Effector CD4-positive, alpha-beta T cell (primary cell): ENCODE results near the gene CERS6.

ENCODE experiments used
- DNase-seq: peaks from one replicate; pipeline ENCODE4 v3.0.0-alpha.2; 2020

Gene CERS6

DNA sequence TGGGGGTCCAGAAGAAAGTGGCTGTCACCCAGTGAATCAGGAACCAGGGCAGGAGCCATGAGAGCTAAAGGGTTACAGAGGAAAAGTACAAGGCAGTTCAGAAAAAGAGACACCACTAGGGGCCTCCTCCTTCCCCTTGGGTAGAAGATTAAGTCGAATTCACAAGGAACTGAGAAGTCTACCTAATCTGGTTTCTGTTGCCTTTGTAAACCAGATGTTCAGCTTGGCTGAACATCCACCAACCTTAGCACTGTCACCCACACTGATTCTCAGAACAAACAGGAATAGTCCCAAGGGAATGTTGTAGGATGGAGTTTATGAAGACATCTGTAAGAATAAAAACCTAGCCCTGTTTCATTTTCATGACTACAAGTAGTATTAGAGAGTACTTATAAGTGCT is 256.0 kb downstream of the CERS6 start:
- no peak for DNase-seq

DNA sequence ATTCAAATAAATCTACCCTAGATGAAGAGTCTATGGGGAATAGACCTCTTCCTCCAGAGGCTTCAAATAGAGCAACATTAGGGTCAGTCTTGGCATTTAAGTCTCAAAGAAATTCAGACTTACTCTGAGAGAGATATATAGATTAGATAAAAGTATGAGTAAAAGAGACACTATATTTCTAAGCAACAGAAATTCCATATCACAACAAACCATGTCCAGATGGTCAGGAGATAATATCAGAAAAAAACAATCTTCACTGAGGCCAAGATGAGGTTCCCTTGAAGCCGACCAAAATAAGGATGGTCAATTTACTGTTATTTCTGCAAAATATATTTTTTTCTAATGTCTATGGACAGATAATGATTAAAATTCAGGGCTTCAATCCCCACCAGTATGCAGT is 257.3 kb downstream of the CERS6 start:
- no peak for DNase-seq

DNA sequence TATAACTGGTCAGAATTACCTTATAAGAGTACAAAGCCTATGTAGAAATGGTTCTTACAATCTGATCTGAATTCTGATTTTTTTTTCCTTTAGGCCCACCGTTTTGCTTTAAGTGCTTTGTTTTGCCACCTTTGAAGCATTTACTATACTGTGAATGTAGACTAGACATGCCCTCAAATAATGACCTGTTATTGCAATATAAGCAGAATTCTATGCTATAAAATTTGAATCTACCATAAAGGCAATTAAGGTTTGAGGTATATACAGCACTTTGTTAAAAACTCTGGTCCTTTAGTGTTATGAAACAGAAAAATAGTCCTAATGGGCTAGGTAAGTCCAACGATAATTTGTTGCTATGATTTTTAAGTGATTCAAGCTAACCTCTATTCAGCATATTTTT is 259.8 kb downstream of the CERS6 start:
- no peak for DNase-seq

GRCh38 chr2:168716839-168717238 is 260.8 kb downstream of the CERS6 start:
- no peak for DNase-seq

DNA sequence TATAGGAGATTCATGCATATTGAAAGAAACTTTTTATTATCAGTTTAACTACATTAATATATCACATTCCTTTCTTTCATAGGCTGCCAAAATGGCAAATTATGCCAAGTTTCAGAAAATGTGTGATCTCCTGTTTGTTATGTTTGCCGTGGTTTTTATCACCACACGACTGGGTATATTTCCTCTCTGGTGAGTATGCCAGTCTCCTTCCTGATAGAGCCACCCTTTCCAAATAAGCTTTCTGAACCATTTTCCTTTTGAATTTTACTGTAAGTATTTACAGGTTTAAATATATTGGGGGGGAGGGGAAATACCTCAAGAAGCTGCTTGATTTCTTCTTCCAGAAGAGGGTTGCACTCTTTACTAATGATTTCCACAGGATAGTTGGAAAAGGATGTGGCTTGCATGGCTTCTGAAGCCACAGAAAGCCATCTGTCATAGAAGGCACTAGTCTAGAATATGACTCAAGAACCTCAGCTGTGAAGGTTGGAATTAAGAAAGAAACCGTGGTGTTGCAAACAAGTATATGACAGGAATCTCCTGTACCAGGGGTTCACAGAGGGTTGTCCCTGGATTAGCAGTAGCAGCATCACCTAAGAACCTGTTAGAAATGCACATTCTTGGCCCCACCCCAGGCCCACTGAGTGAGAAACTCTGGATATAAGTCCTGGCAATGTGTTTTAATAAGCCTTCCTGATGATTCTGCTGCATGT is 261.9 kb downstream of the CERS6 start:
- DNase-seq: no peak

DNA sequence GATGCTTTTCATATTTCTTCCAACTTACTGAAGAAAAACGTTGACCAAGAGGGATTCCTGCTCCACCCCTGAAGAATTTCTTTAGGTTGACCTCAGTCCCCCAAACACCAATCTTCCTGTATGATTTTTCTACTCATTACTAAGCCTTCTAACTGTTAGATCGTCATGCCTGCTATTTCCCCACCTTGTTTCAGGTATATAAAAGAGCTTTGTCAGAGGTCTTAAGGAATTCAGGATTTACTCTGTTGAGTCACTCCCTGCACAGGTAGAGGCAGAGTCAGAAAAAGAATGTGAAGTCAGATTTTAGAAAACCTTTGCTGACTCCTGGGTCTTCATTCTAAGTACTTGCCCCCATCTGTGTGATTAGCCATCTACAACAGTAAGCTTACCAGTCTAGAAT is 262.6 kb downstream of the CERS6 start:
- DNase-seq: no peak

GRCh38 chr2:168719446-168719845 is 263.4 kb downstream of the CERS6 start:
- DNase-seq: no peak

GRCh38 chr2:168722592-168722991 is 266.5 kb downstream of the CERS6 start:
- no peak for DNase-seq

DNA sequence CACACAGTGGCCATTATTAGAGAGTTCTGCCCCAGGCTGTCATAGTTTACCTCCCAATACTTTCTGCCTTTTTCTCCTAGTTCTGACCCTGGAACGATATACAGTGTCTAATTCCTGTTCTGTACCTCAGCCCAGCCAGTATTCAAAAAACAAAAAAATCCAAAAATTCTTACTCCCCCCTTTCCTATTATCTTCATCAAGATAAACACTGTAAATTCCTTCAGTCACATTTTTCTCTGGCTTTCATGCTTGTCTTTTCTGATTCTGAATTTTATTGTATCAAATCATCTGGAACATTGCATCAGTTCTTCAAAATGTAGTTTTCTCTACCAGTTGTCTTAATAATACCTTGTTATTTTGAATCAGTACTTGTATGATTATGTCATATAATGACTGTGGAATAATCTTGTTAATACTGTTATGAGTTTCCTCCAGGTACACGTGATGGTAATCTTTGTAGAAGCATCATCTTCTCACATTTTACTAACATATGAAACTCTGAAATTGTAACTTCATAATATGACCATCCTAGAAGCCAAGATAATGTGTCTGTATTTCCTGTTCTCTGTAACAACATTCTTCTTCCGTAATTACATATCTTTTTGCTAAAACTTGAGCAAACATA is 267.3 kb downstream of the CERS6 start:
- no peak for DNase-seq

- no peak for DNase-seq
Observed at GRCh38 chr2:168726375-168726774, 270.3 kb downstream of the CERS6 start.

DNA sequence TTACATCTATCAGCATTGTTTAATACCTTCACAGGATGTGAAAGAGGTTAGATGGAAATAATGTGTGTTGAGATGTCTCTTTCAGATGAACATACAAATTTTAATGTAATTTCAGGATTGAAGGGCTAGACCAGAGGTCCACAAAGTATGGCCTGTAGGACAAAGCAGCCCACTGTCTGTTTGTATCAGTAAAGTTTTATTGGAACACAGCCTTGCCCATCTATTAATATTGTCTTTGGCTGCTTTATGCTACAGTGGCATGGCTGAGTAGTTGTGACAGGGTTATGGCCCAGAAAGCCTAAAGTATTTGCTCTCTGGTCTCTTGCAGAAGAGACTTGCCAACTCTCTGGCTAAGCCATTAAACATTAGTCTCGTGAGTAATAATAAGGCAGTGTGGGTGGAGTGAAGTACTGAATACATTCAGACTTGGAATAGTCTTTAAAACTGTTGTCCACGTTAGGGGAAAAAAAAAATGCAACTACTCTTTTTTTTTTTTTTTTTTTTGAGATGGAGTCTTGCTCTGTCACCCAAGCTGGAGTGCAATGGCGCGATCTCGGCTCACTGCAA is 271.9 kb downstream of the CERS6 start:
- DNase-seq: no peak

DNA sequence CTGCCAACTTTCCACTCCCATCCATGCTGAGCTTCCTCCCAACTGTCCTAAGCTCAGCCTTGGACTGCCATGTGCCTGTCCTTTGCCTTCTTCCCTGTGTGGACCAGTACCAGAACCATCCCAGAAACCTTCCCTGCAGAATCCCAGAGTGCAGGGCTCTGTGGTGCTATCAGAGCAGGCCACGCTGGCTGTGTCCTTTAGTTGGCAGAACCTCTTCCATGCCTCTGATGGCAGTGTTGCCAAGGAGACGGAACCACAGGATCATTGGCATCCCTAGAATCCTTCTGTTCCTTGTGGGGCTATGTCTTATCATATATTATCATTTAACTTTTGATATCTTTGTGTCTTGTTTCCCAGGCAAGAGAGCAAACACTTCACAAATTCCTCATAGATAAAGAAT is 273.4 kb downstream of the CERS6 start:
- DNase-seq: no peak

DNA sequence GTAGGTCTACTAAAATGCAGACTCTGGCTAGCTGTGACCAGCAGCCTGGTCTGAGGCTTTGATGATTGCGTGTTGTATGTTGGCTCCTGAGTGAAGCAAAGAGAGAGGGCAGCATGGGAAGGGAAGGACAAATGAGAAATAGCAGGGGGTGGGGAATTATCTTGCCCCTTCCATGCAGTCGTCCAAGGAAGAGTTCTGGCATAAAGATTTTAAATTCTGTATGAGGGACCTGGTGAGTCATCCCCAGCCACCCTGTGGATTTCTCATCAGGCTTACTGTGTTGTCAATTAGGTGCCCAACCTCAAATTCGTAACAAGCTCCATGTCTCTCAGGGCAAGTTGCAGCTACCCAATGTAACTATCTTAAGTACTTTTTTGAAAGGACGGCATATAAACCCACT is 274.3 kb downstream of the CERS6 start:
- no peak for DNase-seq

- no peak for DNase-seq
Observed at GRCh38 chr2:168731002-168731401, 274.9 kb downstream of the CERS6 start.

GRCh38 chr2:168731616-168732015 is 275.5 kb downstream of the CERS6 start:
- DNase-seq: no peak

- no peak for DNase-seq
Observed at GRCh38 chr2:168732100-168732499, 276.0 kb downstream of the CERS6 start.

DNA sequence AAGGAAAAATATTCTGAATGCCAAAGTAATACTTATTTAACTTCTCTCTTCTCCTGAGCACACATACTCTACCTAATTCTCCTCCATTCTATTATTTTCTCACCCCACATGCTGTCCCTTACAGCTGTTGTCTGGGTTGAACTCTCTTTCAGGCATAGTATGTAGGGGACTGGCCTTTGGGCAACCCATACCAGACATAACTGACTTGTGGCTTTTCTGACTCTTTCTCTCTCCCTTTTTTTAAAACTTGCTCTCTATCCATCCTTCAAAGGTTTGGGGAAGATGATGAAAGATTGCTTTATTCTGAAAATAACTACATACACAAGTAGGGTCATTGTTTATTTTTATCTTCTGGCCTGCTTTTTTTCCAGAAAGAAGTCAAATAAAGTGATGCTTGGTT is 276.4 kb downstream of the CERS6 start:
- no peak for DNase-seq

GRCh38 chr2:168734199-168734760 is 278.2 kb downstream of the CERS6 start:
- DNase-seq: no peak

- no peak for DNase-seq
Observed at GRCh38 chr2:168736649-168737445, 280.8 kb downstream of the CERS6 start.

DNA sequence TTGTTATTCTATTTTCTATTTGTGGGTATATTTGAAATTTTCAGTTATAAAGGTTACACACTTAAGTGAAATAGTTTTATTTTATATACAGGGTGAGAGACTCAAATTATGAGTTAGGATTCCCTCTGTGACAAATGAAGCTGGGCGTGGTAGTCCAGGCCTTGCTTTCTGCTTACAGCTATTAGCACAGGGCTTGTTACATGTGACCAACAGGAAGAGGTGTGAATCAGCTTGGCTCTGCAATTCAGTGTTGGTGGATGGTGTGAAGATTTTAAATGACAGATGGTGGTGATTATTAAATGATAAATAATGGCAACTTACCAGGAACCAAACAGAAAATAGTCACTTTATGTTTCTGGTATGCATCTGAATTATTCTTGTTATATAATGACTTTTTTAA is 282.0 kb downstream of the CERS6 start:
- no peak for DNase-seq

GRCh38 chr2:168740360-168740759 is 284.3 kb downstream of the CERS6 start:
- DNase-seq: no peak

GRCh38 chr2:168740788-168741187 is 284.7 kb downstream of the CERS6 start:
- DNase-seq: no peak

- no peak for DNase-seq
Observed at GRCh38 chr2:168742258-168742932, 286.3 kb downstream of the CERS6 start.
